Mucosa of gallbladder (tissue), 1 donor: Measurements from ENCODE around the gene CCM2L. TPM values are rescaled to one million over a fixed set of nuclear protein-coding genes. Genes with fewer than 3 reads are reported as not detected.
A peak's percentile ranks its signal among the peaks of the same experiment; 100 is the strongest.
"Not testable (repeated sequence)": the region's sequence is repeated elsewhere in the genome, so short reads cannot be mapped to it uniquely, and the experiment has no call there.

ENCODE experiments used
- DNase-seq: peaks from one replicate; pipeline ENCODE4 v3.0.0-alpha.2; 2020; ENCODE audit warnings: low spot score
- total RNA-seq: library from RNA; stranded (reverse); gene quantifications from one replicate; pipeline ENCODE4 v1.2.1, GENCODE V29; 2021
- donor health status: DM: no; HTN: no; CAD: no.

Gene CCM2L
- total RNA-seq, 1 donor from 2014 or later, result 5.6 TPM

- DNase-seq, result no peak
Measured at GRCh38 chr20:32028647-32029372, 18.6 kb downstream of the CCM2L start.

GRCh38 chr20:32029561-32029960 lies 19.3 kb downstream of the CCM2L start:
- no peak for DNase-seq

- peak; percentile 68 for DNase-seq
Measured at GRCh38 chr20:32031007-32031958, 21.0 kb downstream of the CCM2L start.

GRCh38 chr20:32033316-32033715 lies 23.1 kb downstream of the CCM2L start:
- no peak for DNase-seq

DNA sequence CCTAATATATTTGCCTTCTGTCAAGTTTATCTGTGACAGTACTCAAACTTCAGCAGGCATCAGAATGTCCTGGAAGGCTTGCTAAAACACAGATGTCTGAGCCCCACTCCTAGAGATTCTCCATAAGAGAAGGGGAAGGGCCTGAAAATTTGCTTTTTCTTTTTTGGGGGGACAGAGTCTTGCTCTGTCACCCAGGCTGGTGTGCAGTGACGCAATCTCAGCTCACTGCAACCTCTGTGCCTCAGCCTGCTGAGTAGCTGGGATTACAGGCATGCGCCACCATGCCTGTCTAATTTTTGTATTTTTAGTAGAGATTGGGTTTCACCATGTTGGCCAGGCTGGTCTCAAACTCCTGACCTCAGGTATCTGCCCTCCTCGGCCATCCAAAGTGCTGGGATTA lies 23.5 kb downstream of the CCM2L start:
- DNase-seq, result not testable (repeated sequence)

- no peak for DNase-seq
Measured at GRCh38 chr20:32034581-32035425, 24.6 kb downstream of the CCM2L start.

GRCh38 chr20:32035426-32035779 lies 25.2 kb downstream of the CCM2L start:
- no peak for DNase-seq

DNA sequence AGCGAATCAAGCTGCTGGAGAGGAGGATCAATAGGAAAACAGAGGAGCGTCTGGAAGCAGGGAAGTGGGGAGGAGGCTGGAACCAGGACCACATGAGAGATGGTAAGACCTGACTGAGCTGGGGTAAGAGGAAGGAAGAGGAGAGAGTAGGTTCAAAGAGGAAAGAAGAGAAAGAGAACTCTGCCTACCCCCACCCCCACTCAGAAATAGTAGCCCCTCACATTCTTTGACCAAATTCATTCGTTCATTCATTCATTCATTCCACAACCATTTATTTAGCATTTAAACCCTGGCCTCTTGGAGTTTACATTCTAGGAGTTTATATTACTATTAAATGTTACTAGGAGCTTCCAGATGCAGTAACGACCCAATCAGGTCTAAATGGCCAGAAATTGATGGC lies 26.0 kb downstream of the CCM2L start:
- DNase-seq, result no peak

DNA sequence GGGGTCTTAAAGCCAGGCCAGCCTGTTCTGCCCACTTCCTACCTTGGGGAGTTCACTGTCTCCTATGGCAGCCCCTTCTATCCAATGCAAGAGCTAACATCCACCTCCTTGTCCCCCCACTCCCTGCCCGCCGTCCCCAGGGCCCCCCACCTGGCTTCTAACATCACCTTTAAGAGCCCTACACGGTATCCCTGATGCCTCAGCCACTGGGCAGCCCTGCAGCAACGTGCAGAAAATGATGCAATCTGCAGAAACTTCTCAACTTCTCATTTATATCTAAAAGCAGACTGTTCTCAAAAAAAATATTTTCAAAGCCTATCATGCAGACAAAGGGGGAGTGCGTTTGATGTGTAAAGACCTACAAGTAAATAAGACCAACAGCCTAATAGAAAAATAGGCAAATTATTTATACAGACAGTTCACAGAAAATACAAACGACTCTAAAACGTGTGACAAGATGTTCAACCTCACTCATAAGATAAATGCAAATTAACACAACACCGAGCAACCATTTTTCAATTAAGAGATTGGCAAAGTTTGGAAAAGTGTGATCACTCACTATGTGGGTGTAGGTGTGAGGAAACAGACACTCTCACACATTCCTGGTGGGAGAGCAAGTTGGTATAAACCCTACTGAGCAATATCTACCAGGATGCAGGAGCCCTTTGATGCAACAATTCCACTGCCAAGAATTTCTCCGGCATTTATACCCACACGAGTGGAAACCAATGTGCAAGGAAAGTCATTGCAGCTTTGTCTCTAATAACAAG lies 26.7 kb downstream of the CCM2L start:
- no peak for DNase-seq

- DNase-seq, result no peak
Measured at GRCh38 chr20:32037929-32038328, 27.7 kb downstream of the CCM2L start.

GRCh38 chr20:32040142-32040953 lies 30.1 kb downstream of the CCM2L start:
- DNase-seq, result no peak

DNA sequence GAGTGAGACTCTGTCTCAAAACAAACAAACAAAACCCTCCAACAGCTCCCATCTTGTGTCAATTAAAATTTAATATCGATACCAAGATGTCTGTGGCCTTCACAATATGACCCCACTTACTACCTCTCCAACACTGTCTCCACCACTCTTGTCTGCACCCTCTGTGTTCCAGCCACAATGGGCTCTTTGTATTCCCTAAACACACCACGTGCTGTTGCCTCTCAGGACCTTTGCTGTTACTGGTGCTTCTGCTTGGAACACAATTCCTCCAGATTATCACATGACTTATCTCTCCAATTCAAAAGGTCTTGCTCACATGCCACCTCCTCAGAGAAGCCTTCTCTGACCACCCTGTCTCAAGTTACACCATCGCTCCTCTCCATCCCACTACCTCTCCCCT lies 35.8 kb downstream of the CCM2L start:
- no peak for DNase-seq

- DNase-seq, result no peak
Measured at GRCh38 chr20:32050324-32050841, 40.1 kb downstream of the CCM2L start.

DNA sequence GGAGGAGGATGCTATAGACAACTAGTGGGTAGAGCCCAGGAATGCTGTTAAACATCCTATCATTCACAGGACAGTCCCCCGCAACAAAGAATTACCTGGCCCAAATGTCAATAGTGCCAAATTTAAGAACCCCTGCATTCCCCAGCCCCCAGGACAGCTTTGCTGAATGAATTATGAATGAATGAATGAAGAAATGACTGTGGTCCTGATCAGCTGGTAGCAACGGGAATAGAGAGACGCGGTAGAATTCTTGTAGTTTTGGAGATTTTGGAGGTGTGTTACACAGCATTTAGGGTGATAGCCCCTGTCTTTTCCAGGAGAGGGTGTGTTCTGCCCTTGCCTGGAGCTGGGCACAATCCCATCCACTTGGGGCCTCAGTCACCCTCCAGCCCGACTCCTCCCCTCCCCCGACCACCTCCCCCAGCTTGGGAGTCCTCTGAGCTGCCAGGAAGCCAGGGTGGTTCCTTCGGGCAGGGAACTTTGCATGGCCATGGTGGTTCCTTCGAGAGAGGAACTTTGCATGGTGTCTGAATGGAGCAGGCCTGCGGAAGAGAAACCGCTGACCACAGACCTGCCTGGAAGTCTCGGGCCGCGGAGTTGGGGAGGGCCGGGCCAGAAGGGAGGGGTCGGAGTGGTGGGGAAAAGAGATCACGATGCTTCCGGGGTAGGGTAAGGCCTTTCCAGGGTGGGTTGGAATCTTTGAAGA lies 40.8 kb downstream of the CCM2L start:
- peak; percentile 23 for DNase-seq

GRCh38 chr20:32051720-32052089 lies 41.5 kb downstream of the CCM2L start:
- DNase-seq, result no peak

DNA sequence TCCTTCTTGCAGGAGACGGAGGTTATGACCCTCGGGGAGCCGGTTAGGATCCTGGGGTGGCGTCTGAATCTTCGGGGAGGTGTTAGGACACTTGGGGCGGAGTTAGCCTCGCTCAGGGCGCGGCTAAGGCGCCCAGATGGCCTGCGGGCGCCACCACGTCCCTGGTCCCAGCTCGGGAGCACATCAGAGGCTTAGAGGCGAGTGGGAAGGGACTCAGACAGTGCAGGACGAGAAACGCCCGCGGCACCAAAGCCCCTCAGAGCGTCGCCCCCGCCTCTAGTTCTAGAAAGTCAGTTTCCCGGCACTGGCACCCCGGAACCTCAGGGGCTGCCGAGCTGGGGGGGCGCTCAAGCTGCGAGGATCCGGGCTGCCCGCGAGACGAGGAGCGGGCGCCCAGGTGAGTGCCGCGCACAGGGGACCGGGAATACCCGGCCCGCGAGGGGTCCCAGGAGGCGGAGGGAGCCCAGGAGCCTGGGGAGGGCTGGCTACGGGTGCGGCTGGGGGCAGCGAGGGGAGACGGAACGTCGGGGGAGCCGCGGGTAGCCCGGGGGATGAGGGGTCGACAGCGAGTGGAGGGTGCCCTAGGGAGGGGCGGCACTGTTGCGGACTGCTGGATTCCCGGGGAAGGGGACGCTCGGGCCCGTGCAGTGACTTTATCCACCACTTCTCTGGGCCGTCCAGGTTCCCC lies 42.0 kb downstream of the CCM2L start, which contains the start of gene HCK:
Gene HCK (plus strand): TSS at position 153 of the 688 bp plus-strand sequence.
- no peak for DNase-seq

GRCh38 chr20:32052778-32053362 lies 42.6 kb downstream of the CCM2L start:
- DNase-seq, result no peak

DNA sequence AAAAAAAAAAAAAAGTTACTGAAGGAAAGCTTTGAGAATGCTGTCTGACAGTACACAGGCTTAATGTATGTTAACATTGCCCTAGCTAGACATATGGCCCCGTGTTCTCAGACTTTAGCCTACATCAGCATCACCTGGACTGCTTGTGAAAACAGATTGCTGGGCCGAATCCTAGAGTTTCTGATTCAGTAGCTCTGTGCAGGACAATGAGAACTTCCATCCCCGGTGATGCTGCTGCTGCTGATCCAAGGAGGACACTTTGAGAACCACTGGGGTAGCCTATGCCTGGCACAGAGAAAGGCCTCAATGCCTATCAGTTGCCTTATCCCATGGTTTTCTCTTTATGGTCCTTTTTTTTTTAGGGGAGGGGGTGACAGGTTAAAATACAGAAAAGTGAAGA lies 43.4 kb downstream of the CCM2L start:
- no peak for DNase-seq
